SW480 (cell line): ENCODE results near the gene IFITM2.
"Not testable (repeated sequence)": the region's sequence is repeated elsewhere in the genome, so short reads cannot be mapped to it uniquely, and the experiment has no call there.

ENCODE experiments used
- DNase-seq: peaks from one replicate; pipeline ENCODE4 v3.0.0-alpha.2; 2016; ENCODE audit warnings: low spot score

Gene IFITM2

GRCh38 chr11:281486-282161, 26.0 kb upstream of the IFITM2 start:
- DNase-seq = no peak

GRCh38 chr11:282171-282570, 25.4 kb upstream of the IFITM2 start:
- DNase-seq = no peak

- DNase-seq = no peak
Measured at GRCh38 chr11:282630-283360, 24.8 kb upstream of the IFITM2 start.

- no peak for DNase-seq
Measured at GRCh38 chr11:283405-284104, 24.1 kb upstream of the IFITM2 start.

GRCh38 chr11:284105-285020, 23.3 kb upstream of the IFITM2 start:
- no peak for DNase-seq

GRCh38 chr11:285021-285893, 22.4 kb upstream of the IFITM2 start:
- DNase-seq = no peak

- no peak for DNase-seq
Measured at GRCh38 chr11:285894-286220, 21.8 kb upstream of the IFITM2 start.

GRCh38 chr11:286977-287820, 20.4 kb upstream of the IFITM2 start:
- not testable (repeated sequence) for DNase-seq

GRCh38 chr11:287821-288477, 19.7 kb upstream of the IFITM2 start:
- DNase-seq = no peak

- peak; percentile 31 for DNase-seq
Measured at GRCh38 chr11:288478-289397, 18.9 kb upstream of the IFITM2 start, which contains the start of gene PGGHG. Gene PGGHG, plus strand, starts transcription at chr11:289126. Its CDS starts 691 bp downstream, at chr11:289817.

GRCh38 chr11:289398-289711, 18.3 kb upstream of the IFITM2 start:
- no peak for DNase-seq

- no peak for DNase-seq
Measured at GRCh38 chr11:289712-290620, 17.6 kb upstream of the IFITM2 start.

GRCh38 chr11:290621-291231, 16.9 kb upstream of the IFITM2 start:
- no peak for DNase-seq

- DNase-seq = no peak
Measured at GRCh38 chr11:291281-292210, 16.1 kb upstream of the IFITM2 start.

- DNase-seq = no peak
Measured at GRCh38 chr11:292211-293121, 15.2 kb upstream of the IFITM2 start.
